Measurements from ENCODE around the gene UGT1A5.

Gene UGT1A5

DNA sequence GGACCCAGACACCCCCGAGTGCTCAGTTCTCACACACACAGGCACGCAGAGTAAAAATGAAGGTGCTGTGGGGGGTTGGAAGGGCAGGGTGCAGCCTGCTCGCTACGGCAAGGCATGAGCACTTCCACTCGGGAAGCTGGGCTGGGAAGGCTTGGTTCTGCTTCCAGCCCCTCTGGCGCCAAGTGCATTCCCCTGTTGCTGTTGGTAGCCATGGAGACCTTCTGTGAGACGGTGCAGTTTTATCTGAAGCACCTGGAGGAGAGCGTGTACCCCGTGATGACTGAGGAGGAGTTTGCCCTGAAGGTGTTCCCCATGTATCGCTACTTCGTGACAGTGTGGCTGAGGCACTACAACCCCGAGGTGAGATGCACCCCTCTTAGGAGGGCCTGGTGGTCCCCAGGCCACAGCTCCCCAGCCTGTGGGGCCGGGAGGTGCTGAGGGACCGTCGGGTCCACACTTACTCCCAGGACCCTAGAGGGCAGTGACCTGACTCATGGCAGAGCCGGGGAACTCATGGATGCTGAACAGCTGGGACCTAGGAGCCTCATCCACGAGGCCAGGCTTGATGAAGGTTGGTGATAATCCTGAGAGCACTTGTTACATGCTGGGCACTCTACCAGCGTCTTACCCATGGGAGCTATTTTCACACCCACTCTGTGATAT is 80.9 kb downstream of the UGT1A5 start:
- TF ChIP-seq, protein P1, sequence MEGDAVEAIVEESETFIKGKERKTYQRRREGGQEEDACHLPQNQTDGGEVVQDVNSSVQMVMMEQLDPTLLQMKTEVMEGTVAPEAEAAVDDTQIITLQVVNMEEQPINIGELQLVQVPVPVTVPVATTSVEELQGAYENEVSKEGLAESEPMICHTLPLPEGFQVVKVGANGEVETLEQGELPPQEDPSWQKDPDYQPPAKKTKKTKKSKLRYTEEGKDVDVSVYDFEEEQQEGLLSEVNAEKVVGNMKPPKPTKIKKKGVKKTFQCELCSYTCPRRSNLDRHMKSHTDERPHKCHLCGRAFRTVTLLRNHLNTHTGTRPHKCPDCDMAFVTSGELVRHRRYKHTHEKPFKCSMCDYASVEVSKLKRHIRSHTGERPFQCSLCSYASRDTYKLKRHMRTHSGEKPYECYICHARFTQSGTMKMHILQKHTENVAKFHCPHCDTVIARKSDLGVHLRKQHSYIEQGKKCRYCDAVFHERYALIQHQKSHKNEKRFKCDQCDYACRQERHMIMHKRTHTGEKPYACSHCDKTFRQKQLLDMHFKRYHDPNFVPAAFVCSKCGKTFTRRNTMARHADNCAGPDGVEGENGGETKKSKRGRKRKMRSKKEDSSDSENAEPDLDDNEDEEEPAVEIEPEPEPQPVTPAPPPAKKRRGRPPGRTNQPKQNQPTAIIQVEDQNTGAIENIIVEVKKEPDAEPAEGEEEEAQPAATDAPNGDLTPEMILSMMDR (IDR thresholded peaks at IDR 0.05; ENCODE audit: poor library complexity, severe bottlenecking), result no peak
- H3K36me3 ChIP-seq (ENCODE audit: low read depth), result no peaks in the 10 kb centered on the region
- H3K9me3 ChIP-seq (ENCODE audit: severe bottlenecking), result no peaks in the 10 kb centered on the region
- DNase-seq (ENCODE audit: low spot score) (no peak), ATAC-seq (ENCODE audit: low read depth) (no peak)
- no peak overlapping the region for H3K4me3 ChIP-seq (ENCODE audit: severe bottlenecking)
- H3K4me1 ChIP-seq (ENCODE audit: insufficient read depth, poor library complexity, severe bottlenecking), result no peaks in the 10 kb centered on the region
- no peak overlapping the region for H3K27ac ChIP-seq (ENCODE audit: poor library complexity, severe bottlenecking)
- no peaks in the 10 kb centered on the region for H3K27me3 ChIP-seq (ENCODE audit: insufficient read depth, poor library complexity, severe bottlenecking)

DNA sequence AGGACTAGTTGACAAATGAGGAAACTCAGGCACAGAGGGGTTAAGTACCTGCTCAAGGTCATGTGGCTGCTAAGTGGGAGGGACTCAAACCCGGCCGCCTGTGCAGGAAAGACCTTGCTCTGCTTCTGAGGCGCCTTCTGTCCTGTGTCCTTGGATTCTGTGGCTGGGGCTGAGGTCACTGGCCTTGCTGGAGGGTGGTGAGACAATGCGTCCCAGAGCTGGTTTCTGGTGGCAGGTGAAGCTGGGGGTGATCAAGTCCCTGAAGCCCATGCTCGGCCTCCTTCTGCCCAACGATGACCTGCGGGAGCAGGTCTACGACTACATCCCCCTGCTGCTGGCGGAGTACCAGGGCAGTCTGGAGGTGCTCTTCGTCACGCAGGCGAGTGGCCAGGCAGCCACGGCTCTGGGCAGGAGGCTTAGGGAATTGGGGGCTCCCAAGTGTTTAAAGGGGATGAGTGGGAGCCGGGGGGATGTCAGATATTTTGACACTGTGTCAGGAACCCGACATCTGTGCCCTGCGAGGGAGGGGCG is 81.5 kb downstream of the UGT1A5 start:
- no peak overlapping the region for H3K4me3 ChIP-seq (ENCODE audit: severe bottlenecking)
- no peak for ATAC-seq (ENCODE audit: low read depth)
- H3K4me1 ChIP-seq (ENCODE audit: insufficient read depth, poor library complexity, severe bottlenecking), result no peaks in the 10 kb centered on the region
- H3K27me3 ChIP-seq (ENCODE audit: insufficient read depth, poor library complexity, severe bottlenecking), result no peaks in the 10 kb centered on the region
- no peaks in the 10 kb centered on the region for H3K9me3 ChIP-seq (ENCODE audit: severe bottlenecking)
- no peak overlapping the region for H3K27ac ChIP-seq (ENCODE audit: poor library complexity, severe bottlenecking)
- TF ChIP-seq, protein P1 (IDR thresholded peaks at IDR 0.05; ENCODE audit: poor library complexity, severe bottlenecking), result no peak
- H3K36me3 ChIP-seq (ENCODE audit: low read depth), result no peaks in the 10 kb centered on the region
- no peak for DNase-seq (ENCODE audit: low spot score)

DNA sequence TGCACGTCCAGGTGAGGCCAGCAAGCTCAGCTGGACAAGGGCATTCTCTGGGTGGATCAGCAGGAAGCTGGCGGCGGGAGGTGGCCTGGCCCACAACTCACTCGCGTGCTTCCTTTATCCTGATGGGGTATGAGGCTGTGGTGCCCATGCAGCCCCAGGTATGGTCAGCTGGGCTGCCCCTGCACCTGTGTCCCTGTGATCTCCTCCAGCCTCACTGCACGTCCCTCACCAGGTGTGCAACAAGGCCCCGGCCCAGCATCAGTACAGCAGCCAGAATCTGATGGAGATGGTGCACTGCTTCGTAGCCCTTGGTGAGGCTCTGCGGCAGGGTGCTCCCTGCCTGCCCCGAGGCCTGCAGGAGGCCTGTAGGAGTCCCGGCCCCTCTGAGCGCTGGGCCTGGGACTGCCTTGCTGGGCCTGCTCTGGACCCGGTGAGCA is 83.0 kb downstream of the UGT1A5 start:
- H3K4me1 ChIP-seq (ENCODE audit: insufficient read depth, poor library complexity, severe bottlenecking), result no peaks in the 10 kb centered on the region
- DNase-seq (ENCODE audit: low spot score) (no peak), ATAC-seq (ENCODE audit: low read depth) (no peak)
- H3K36me3 ChIP-seq (ENCODE audit: low read depth), result no peaks in the 10 kb centered on the region
- no peaks in the 10 kb centered on the region for H3K27me3 ChIP-seq (ENCODE audit: insufficient read depth, poor library complexity, severe bottlenecking)
- no peak overlapping the region for H3K4me3 ChIP-seq (ENCODE audit: severe bottlenecking)
- TF ChIP-seq, protein P1 (IDR thresholded peaks at IDR 0.05; ENCODE audit: poor library complexity, severe bottlenecking), result no peak
- no peaks in the 10 kb centered on the region for H3K9me3 ChIP-seq (ENCODE audit: severe bottlenecking)
- H3K27ac ChIP-seq (ENCODE audit: poor library complexity, severe bottlenecking), result no peak overlapping the region

DNA sequence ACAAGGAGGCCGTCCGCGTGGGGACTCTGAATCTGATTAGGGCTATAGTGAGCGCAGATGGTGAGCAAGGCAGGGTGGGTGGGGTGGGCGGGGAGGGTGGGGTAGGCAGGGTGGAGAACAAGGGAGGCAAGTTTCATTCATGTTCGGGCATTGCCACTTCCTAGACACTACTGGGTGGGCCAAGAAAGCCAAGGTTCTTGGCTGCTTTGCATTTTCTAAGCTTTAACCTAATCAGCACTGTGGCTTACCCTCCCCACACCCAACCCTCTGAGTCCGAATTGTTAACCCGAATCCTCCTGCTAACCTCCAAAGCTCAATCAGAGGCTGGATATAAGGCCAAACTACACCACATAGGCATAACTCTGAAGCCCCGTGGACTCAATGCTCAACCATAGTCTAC is 83.5 kb downstream of the UGT1A5 start:
- H3K27ac ChIP-seq (ENCODE audit: poor library complexity, severe bottlenecking), result no peak overlapping the region
- no peak overlapping the region for H3K4me3 ChIP-seq (ENCODE audit: severe bottlenecking)
- H3K4me1 ChIP-seq (ENCODE audit: insufficient read depth, poor library complexity, severe bottlenecking), result no peaks in the 10 kb centered on the region
- no peaks in the 10 kb centered on the region for H3K9me3 ChIP-seq (ENCODE audit: severe bottlenecking)
- no peak for ATAC-seq (ENCODE audit: low read depth)
- no peak for DNase-seq (ENCODE audit: low spot score)
- TF ChIP-seq, protein P1 (IDR thresholded peaks at IDR 0.05; ENCODE audit: poor library complexity, severe bottlenecking), result no peak
- no peaks in the 10 kb centered on the region for H3K27me3 ChIP-seq (ENCODE audit: insufficient read depth, poor library complexity, severe bottlenecking)
- no peaks in the 10 kb centered on the region for H3K36me3 ChIP-seq (ENCODE audit: low read depth)
